Measurements from ENCODE around the gene MARK3. TPM values are rescaled to one million over a fixed set of nuclear protein-coding genes. Genes with fewer than 3 reads are reported as not detected.

Gene MARK3
- total RNA-seq, 2 experiments from 2014 or later = 107 TPM

DNA sequence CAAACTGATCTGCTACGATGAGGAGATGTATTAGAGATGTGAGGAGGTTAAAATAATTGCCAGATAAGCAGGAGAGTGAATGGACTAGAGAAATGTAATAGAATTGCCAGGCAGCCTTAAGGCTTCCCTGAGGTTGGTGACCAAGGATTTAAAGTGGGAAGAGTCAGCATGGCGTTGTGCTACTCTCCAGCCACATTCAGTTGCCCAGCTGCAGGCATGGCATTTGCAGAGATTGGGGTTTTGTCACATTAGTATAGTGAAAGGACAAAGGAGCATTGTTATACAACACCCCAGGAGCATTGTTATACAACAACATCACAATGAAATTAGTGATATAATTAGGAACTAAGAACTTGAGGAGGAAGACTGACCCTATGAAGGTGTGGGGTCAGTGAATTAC, 31.7 kb downstream of the MARK3 start:
- no peaks in the 10 kb centered on the region for H3K9me3 Mint-ChIP-seq
- intact Hi-C loops (cut with DNase I, micrococcal nuclease) = no loop called here

DNA sequence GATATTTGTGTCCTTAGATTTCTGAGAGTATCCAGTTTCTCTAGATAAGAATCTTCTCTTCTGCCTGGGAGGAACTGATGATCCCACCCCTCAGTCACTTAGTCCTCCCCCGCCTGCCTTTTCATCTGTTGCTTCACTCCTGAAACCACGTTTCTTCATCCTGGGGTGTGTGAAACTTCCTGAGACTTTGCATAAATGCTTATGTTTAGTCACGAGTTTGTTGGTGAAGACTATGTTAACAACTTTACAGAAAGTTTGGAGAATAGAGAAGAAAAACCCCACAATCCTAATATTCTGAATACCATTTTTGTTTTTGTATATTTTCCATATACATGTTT, 33.2 kb downstream of the MARK3 start:
- Mint-ChIP-seq H3K9me3 (no peaks in the 10 kb centered on the region), H3K36me3 (ENCODE audit: low read depth) (peaks cover 79% of the 10 kb centered on the region), H3K4me3 (no peak overlapping the region), H3K27ac (no peak overlapping the region), H3K27me3 (no peaks in the 10 kb centered on the region), H3K4me1 (ENCODE audit: low read depth) (peaks cover 67% of the 10 kb centered on the region)
- ATAC-seq (ENCODE audit: poor library complexity) (no peak), DNase-seq (peak in 2 of 14 experiments; percentile 51 to 60)
- Histone ChIP-seq H3K4me3 (ENCODE audit: low read length) (no peak overlapping the region), H3K36me3 (ENCODE audit: insufficient read depth, low read length) (peaks cover 6% of the 10 kb centered on the region), H3K27me3 (ENCODE audit: control insufficient read depth in 1 of 2, insufficient read depth in 2 of 2, low read length in 2 of 2) (no peaks in the 10 kb centered on the region), H3K4me1 (ENCODE audit: insufficient read depth, low read length) (peaks cover 3% of the 10 kb centered on the region), H3K27ac (ENCODE audit: low read depth in 1 of 2, low read length in 2 of 2) (no peak overlapping the region), H3K9me3 (ENCODE audit: control insufficient read depth in 1 of 2, insufficient read depth in 1 of 2, low read length in 2 of 2) (no peaks in the 10 kb centered on the region)
- ChIA-PET POLR2A (no interaction called here), CTCF (interaction anchor here (0.7 kb wide), 2 partner anchors 32 to 33 kb away, joined by 3 to 4 read pairs; partner anchors contain the start of gene MARK3)
- intact Hi-C loops (cut with DNase I, micrococcal nuclease) = no loop called here
- TF ChIP-seq, protein P1, sequence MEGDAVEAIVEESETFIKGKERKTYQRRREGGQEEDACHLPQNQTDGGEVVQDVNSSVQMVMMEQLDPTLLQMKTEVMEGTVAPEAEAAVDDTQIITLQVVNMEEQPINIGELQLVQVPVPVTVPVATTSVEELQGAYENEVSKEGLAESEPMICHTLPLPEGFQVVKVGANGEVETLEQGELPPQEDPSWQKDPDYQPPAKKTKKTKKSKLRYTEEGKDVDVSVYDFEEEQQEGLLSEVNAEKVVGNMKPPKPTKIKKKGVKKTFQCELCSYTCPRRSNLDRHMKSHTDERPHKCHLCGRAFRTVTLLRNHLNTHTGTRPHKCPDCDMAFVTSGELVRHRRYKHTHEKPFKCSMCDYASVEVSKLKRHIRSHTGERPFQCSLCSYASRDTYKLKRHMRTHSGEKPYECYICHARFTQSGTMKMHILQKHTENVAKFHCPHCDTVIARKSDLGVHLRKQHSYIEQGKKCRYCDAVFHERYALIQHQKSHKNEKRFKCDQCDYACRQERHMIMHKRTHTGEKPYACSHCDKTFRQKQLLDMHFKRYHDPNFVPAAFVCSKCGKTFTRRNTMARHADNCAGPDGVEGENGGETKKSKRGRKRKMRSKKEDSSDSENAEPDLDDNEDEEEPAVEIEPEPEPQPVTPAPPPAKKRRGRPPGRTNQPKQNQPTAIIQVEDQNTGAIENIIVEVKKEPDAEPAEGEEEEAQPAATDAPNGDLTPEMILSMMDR (IDR thresholded peaks at IDR 0.05) = no peak

More for the DNA sequence above, 31.7 kb downstream of the MARK3 start:
- H3K27me3 ChIP-seq (ENCODE audit: control insufficient read depth in 1 of 2, insufficient read depth in 2 of 2, low read length in 2 of 2) = no peaks in the 10 kb centered on the region
- peaks cover 55% of the 10 kb centered on the region for H3K4me1 Mint-ChIP-seq (ENCODE audit: low read depth)
- H3K27ac Mint-ChIP-seq = no peak overlapping the region
- H3K27ac ChIP-seq (ENCODE audit: low read depth in 1 of 2, low read length in 2 of 2) = no peak overlapping the region
- DNase-seq (no peak), ATAC-seq (ENCODE audit: poor library complexity) (no peak)
- H3K9me3 ChIP-seq (ENCODE audit: control insufficient read depth in 1 of 2, insufficient read depth in 1 of 2, low read length in 2 of 2) = no peaks in the 10 kb centered on the region
- peaks cover 70% of the 10 kb centered on the region for H3K36me3 Mint-ChIP-seq (ENCODE audit: low read depth)
- peaks cover 12% of the 10 kb centered on the region for H3K36me3 ChIP-seq (ENCODE audit: insufficient read depth, low read length)
- ChIA-PET CTCF (interaction anchor here (1.4 to 1.6 kb wide), 2 partner anchors 27 to 62 kb away, joined by 3 to 4 read pairs; no protein-coding TSS in a partner anchor), POLR2A (no interaction called here)
- H3K4me3 ChIP-seq (ENCODE audit: low read length) = no peak overlapping the region
- no peak overlapping the region for H3K4me3 Mint-ChIP-seq
- no peaks in the 10 kb centered on the region for H3K4me1 ChIP-seq (ENCODE audit: insufficient read depth, low read length)
- H3K27me3 Mint-ChIP-seq = no peaks in the 10 kb centered on the region
- TF ChIP-seq, protein P1 (IDR thresholded peaks at IDR 0.05) = no peak

DNA sequence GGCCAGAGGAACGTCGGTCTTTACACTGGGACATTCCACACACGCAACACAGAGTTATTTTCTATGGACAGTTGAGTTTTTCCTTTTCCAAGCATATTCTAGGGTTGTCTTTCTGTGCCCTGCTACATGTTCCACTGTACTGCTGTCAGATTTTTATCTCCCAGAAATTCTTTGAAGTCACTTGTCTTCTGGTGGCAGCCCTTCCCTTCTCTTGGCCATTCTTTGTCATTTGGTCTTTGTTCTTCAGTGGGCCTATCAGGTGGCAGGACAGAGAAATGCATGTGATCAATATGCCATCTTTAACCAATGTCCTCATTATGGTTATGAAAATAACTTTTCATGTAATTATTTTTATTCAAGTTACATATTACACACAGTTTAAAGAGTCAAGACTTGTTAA, 36.3 kb downstream of the MARK3 start:
- Histone ChIP-seq H3K4me3 (ENCODE audit: low read length) (no peak overlapping the region), H3K27ac (ENCODE audit: low read depth in 1 of 2, low read length in 2 of 2) (no peak overlapping the region), H3K27me3 (ENCODE audit: control insufficient read depth in 1 of 2, insufficient read depth in 2 of 2, low read length in 2 of 2) (no peaks in the 10 kb centered on the region), H3K9me3 (ENCODE audit: control insufficient read depth in 1 of 2, insufficient read depth in 1 of 2, low read length in 2 of 2) (no peaks in the 10 kb centered on the region), H3K36me3 (ENCODE audit: insufficient read depth, low read length) (peaks cover 14% of the 10 kb centered on the region), H3K4me1 (ENCODE audit: insufficient read depth, low read length) (peaks cover 3% of the 10 kb centered on the region)
- ATAC-seq (ENCODE audit: poor library complexity) (no peak), DNase-seq (no peak)
- Mint-ChIP-seq H3K27me3 (no peaks in the 10 kb centered on the region), H3K36me3 (ENCODE audit: low read depth) (peaks cover 74% of the 10 kb centered on the region), H3K9me3 (no peaks in the 10 kb centered on the region), H3K4me3 (no peak overlapping the region), H3K4me1 (ENCODE audit: low read depth) (peaks cover 65% of the 10 kb centered on the region), H3K27ac (no peak overlapping the region)
- TF ChIP-seq, protein P1 (IDR thresholded peaks at IDR 0.05) = no peak
- POLR2A ChIA-PET = no interaction called here
- CTCF ChIA-PET = no interaction called here
- intact Hi-C loops (cut with DNase I, micrococcal nuclease) = no loop called here
